Measurements from ENCODE around the gene ANP32B.
"Not testable (repeated sequence)": the region's sequence is repeated elsewhere in the genome, so short reads cannot be mapped to it uniquely, and the experiment has no call there.

ANP32B gene

DNA sequence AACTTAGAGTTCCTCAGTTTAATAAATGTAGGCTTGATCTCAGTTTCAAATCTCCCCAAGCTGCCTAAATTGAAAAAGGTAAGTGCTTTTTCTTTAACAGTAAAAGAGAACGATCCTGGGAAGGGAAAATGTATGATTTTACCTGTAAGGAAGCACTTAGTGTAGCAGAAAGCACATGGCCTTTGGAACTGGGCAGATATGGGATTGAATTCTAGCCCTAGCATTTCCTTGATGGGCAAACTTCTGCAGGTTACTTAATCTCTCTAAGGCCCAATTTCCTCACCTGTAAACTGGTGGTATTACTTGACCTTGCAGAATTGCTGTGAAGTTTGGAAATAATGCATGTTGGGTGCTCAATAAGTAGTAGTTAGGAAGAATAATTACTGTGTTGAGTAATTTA lies 11.6 kb downstream of the ANP32B start:
- DNase-seq, result no peak

DNA sequence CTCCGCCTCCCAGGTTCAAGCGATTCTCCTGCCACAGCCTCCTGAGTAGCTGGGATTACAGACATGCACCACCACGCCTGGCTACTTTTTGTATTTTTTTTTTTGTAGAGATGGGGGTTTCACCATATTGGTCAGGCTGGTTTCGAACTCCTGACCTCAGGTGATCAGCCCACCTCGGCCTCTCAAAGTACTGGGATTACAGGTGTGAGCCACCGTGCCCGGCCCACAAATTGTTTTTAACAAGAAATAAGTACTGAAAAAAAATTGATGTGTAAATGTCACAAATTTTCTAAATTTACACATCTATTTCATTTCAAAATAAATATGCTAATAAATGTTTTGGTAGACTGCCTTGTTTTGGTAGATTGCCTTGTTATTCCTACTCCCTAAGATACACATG lies 13.5 kb downstream of the ANP32B start:
- DNase-seq, result not testable (repeated sequence)

DNA sequence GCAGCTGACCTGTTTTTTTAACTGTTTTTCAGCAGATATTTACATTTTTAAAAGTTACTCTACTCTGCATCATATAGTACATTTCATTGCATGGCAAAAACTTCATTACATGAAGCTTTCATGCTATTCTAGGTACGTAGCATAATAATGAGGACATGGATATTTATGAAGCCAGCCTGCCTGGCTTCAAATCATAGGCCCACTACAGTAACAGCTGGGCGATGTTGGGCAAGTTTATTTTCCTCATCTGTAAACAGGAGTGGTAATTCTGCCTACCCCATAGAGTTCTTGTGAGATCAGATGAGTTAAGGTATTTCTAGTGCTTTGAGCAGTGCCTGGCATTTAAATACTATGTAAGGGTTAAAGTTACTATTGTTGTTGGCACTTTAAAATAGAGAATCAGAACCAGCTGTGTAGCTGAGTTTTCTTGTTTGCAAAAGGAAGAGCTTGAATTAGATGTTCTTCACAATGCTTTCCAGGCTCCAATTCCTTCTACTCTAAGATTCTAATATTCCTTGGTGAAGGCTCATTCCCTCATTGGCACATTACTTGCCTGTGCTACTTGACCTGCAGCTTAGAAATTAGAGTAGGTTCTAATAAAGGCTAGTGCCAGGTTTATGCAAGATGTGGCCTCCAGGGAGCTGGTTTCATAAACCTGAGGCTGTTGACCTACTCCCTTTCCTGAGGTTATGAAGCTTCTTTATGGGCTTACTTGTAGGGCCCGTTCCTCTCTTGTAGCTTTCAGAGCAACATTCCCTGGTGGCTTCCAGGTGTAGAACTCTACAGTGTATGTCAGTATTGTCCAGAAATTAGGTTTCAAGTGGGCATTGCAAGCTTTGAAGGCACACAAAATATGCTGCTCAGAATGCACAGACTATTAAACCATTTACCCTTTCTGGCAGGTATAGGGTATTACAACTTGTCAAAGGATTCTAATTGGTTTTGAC lies 14.5 kb downstream of the ANP32B start:
- DNase-seq, result no peak

DNA sequence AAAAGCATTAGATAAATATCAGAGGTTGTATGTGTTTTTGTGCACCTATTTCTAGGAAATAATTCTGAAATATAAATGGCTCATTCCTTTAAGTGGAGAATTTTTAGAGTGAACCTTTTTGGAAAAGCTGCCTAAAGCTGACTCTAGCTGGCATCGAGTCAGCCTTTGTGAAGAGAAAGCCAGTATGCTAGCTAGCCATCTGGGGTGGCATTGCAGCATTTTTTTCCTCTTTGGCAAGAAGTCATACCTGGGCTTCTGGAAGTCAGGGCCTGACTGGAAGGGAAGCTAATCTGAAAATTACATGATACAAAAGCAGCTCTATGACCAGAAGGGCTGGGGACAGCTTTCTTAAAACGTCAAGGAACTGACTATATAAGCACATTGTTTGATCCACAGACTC lies 19.7 kb downstream of the ANP32B start:
- DNase-seq, result no peak

DNA sequence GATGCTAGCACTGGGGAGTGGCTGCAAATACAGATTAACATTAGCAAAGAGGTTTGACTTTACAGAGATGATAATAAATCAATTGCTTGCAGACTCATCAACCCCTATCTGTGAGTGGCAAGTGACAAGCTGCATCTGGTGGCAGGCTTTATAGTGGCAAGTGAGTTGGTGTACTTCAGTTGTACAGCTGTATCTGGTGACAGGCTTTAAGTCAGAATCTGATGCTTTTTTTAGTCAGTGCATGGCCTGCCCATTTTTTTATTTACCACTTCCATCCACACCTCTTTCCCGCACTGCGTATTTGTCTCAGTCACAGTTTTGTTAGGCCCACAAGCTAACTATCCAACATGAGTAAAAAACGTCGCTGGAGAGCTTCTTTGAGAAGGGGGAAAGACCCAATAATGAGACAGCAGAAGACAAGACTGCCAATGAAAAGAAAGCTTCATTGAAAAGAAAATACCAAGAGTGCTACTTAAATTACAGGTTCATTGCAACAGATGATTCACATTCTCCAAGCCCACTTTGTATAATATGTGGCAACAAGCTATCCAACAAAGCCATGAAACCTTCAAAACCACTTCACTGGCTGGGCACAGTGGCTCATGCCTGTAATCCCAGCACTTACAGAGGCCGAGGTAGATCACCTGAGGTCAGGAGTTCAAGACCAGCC lies 23.1 kb downstream of the ANP32B start:
- DNase-seq, result no peak

DNA sequence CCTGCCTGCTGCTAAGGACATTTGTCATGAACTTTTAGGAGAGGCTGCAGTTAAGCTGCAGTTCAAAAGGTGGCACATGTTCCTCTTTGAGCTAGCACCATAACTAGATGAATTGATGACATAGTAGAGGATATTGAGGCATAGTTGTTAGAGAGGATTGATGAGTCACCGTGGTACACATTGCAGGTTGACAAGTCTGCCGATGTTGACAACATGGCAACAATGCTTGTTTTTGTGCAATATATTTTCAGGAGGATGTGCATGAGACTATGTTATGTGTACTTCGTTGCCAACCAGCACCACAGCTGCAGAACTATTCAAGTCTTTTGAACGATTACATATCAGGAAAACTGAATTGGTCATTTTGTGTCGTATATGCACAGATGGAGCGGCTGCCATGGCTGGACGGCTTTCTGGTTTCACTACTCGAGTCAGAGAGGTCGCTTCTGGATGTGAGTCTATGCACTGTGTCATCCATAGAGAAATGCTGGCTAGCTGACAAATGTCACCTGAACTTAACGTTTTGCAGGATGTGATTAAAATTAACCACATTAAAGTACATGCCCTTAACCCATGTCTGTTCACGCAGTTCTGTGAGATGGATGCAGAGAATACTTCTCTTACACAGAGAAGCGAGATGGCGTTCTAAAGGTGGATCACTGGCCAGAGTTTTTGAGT lies 24.2 kb downstream of the ANP32B start:
- no peak for DNase-seq

DNA sequence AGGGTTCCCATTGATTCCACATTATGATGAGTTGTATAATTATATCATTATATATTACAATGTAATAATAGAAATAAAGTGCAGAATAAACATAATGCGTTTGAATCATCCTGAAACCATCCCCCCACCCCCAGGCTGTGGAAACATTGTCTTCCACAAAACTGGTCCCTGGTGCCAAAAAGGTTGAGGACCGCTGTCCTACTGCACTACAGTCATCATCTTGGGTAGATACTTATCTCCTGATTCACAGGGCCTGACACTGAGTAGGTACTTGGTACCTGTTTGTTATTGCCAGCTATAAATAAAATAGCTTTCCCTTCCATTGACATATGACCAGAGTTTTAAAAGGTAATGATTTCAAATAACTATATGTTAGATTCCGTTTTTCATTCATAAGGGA lies 25.6 kb downstream of the ANP32B start:
- DNase-seq, result no peak

DNA sequence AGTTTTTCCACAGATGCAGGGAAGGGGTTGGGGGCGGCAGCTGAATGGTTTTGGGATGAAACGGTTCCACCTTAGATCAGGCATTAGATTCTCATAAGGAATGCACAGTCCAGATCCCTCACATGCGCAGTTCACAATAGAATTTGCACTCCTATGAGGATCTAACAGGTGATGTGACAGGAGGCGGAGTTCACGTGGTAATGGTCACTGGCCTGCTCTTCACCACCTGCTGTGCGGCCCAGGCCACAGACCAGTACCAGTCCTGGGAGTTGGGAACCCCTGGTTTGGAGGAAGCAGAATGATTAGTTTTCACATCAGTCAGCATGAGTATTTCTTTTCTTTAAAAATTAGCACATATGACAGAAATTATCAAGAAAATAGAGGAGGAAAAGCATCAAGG lies 26.3 kb downstream of the ANP32B start:
- DNase-seq, result no peak

DNA sequence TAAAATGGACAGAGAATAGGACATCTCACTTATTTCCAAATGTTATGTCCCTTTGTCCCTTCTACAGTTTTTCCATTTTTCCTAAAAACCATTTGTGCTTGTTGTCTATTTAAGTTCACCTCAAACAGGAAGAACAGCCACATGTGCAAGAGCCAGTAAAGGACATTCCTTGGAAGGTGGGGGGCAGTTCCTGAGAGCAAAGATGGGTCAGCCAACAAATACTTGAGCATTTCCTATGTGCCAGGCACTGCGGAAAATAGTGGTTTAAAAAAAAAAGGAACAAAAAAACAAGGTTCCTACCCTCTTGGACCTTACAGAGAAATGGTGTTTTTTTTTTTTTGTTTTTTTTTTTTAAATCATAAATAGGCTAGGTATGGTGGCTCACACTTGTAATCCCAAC lies 26.8 kb downstream of the ANP32B start:
- no peak for DNase-seq

DNA sequence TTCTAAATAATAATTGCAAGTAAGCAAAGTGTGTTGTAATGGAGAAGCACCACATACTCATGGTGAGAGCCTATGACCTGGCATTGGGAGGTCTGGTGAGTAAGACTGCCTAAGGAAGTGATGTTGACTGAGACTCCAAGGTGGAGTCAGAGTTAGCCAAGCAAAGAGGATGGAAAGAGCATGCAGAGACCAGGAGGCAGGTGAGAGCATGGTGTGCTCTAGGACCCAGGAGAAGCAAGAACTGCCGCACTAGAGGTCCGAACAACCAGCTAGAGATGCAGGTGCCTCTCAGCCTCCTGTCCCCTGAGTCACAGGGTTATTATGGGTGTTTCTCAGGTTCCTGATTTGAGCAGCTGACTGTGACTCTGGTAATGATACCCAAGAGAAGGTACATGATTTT lies 27.3 kb downstream of the ANP32B start:
- DNase-seq, result no peak

DNA sequence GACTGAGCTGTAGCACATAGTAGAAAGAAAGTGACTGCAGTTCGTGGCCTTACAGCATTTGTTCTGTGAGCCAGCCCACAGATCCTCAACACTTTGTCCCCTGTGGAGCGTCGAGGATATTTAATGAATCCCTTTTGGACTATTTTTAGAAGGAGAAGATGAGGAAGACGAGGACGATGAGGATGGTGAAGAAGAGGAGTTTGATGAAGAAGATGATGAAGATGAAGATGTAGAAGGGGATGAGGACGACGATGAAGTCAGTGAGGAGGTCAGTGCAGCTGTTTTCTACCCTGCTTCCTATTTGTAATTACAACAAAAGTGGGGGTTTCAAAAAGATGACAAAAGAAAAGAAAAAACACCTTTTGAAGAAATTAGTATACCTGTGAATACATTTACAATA lies 28.0 kb downstream of the ANP32B start:
- DNase-seq, result no peak

DNA sequence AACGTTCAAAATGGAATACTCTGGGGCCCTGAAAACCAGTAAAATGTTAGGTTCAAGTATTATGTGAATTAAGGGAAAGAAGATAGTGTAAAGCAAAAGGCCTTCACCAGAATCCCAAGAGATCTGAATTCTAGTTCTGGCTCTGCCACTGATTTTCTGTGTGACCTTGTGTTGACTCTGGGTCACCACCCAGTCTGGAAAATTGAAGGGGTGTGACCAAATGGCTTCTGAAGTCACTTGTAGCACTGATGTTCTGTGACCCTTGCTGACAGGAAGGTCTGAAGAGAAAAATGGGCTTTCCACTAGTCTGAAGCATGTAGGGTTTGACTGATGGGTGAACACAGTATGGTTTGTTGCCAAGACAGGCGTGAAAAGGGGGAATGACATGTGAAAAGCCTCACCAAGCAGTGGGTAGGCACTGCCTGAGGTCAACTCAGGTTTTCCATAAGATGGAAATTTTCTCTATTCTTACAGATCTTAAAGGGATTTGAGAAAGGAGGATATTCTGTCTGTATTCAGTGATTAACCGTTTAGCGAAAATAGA lies 33.1 kb downstream of the ANP32B start:
- no peak for DNase-seq

DNA sequence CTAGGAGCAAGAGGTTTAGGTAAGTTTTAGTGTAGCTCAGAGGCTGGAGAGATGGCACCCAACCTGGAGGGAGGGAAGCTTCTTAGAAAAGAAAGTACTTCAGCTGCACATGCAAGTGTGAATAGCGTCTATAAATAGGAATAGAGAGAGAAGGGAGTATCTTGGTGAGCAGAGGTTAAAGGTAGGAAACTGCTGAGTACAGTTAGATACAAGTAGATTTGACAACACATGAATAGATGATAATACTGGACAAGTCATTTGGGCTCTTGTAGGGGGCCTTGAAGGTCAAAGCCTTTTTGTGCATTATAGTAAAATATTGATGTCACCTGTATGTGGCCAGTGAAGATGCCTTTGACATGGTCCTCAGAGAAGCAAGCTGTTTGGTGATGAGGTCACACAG lies 34.2 kb downstream of the ANP32B start:
- no peak for DNase-seq

DNA sequence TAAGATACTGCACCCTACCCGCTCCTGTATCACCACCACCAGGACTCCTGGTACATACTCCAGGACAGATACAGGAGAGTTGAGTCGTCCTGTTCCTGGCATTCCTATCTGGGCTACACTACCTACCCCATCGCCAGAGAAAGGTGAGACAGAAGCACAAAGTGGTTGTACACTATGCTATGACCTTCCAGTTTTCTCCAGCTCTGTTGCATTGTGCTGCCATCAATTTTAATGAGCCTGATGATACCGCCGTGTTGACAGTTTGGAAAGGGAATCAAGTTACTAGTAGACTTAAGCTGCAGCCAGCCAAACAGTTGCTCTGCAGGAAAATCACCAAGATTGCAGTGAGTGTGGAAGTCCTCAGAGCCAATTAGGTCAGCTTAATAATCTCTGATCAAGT lies 35.2 kb downstream of the ANP32B start:
- no peak for DNase-seq

DNA sequence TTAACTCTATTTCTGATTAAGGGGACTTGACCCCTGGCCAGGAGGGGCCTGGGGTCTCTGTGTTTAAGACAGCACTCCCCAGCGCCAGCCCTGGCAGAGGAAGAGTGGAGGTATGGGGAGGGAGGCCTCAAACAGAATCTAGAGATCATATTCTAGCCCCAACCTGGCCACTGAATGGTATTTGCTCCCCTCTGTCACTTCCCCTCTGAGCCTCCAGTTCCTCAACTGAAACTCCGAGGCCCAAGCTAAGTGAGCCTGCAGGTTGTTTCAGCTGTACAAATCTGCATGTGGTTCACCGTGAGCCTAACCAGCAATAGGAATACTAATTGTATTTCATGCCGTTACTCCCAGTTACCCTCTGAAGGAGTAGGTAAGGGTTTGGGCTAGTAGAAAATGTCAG lies 36.0 kb downstream of the ANP32B start:
- DNase-seq, result no peak

DNA sequence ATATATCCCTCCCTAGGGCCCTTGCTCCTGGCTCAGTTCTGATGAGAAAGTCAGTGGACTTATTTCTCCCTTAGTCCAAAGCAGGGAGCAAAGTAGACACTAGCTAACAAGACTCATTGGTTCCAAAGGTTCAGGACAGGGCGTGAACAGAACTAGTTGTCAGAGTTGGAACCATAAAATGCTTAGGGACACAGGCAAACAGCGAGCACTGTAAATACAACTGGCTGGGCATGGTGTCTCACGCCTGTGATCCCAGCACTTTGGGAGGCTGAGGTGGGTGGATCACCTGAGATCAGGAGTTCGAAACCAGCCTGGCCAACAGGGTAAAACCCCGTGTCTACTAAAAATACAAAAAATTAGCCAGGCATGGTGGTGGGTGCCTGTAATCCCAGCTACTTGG lies 36.7 kb downstream of the ANP32B start:
- DNase-seq, result not testable (repeated sequence)

DNA sequence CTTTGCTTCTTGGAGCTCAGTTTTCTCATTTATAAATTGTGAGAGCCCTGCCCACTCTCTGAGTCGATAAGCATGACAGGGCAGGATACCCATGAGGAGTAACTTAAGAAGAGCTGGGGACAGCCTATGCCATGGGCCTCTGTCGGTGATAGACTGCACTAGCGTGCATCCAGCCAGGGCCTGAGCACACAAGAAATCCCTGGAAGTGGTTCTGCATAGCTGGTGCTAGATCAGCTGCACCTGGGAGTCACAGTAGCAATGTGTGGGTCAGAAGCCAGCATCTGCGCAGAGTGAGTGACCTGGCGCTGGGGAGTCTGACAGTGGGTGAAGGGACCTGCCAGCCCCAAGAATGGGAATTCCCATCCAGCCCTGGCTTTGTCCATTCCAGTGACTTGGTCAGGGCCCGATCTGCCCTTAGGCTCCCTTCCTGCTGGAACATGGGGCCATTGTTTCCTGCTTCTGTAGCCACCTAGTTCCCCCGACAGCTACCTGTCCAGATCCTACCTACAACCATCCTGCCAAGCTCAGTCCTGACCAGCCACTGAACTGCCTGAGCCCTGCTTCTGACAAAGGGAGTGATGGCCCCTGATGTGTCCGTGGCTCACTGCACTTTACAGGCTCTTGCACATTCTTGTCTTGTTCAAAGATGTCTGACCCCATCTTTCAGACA lies 37.5 kb downstream of the ANP32B start:
- no peak for DNase-seq

DNA sequence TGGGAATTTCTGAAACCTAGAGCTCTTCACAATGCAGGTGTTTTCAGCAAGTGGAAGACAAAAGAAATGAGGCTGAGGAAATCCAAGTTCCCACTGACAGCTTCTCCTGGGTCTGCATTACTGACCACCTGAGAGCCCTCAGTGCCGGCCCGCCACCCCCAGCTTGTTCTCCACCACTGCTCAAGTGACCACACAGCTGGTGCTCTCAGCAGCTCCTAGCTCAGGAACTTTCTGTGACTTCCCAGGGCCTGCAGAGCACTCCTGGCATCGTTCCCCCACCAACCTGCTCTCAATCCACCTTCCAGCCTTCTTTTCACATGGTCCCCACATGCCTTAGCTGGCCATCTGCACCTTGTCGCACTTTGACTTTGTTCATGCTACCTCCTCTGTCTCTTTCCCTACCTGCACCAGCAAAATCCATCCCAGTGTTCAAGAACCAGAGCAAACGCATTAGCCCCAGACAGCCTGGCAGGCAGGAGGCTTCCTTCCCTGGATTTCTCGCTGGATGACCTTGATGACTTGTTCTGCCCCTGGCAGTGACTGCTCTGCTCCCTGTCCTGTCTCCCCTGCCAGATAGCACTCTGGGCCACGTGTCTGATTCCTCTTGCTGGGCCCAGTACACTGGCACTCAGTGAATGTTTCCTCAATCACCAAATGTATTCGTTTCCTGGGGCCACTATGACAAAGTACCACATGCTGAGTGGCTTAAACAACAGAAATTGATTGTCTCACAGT lies 38.3 kb downstream of the ANP32B start:
- no peak for DNase-seq

DNA sequence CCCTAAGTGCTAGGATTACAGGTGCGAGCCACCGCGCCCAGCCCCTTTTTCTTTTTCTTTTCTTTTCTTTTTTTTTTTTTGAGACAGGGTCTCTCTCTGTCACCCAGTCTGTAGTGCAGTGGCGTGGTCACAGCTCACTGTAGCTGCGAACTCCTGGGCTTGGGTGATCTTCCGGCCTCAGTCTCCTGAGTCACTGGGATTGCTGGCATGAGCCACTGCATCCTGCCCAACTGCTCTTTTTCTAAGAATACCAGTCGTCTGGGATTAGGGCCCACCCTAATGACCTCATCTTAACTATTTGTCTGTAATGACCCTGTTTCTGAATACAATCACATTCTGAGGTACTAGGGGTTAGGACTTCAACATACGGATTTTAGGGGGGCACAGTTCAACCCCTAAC lies 39.3 kb downstream of the ANP32B start:
- no peak for DNase-seq

DNA sequence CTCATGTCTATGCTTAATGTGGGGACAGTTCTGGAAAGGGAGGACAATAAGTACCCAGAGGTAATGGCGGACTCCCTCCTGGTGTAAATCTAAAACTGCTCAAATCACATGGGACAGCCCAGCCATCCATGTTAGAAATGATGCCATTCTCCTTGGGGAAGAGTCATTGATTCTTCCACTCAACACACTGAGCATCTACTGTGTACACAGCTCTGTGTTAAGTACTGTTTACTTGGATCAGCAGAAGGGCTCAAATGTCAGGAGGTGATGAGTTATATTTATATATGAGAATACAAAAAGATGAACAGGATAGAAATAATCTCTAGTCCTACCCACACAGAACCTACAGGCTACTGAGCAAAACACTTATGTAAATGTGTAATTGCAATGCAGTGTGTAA lies 41.6 kb downstream of the ANP32B start:
- DNase-seq, result no peak

DNA sequence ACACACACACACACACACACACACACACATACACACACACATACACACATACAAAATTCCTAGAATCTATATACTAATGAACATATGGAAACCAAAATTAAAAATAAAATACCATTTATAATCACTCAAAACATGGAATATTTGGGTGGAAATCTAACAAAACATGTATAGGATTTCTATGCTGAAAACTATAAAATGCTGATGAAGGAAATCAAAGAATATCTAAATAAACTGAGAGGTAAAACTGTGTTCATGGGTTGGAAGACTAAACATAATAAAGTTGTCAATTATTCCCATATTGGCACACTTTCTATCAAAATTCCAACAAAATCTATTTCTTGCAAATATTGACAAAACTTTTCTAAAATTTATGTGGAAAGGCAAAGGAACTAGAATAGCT lies 48.0 kb downstream of the ANP32B start:
- no peak for DNase-seq

DNA sequence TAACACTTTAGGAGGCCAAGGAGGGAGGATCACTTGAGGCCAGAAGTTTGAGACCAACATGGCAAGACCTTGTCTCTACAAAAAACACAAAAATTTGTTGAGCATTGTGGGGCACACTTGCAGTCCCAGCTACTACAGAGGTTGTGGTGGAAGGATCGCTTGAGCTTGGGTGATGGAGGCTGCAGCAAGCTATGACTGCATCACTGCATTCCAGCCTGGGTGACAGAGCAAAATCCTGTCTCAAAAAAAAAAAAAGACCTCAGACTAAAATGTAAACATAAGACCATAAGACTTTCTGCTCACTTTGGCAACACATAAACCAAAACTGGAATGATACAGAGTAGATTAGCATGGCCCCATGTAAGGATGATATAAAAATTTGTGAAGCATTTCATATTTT lies 48.8 kb downstream of the ANP32B start:
- no peak for DNase-seq
